HepG2 (cell line): ENCODE data around the gene ZNF853. TPM values are rescaled to one million over a fixed set of nuclear protein-coding genes. Genes with fewer than 3 reads are reported as not detected.
A peak's percentile ranks its signal among the peaks of the same experiment; 100 is the strongest.

Source experiments
- LCORL ChIP-seq, 2 experiments: fragments of 450-650 bp in 1 of 2; sonication (generic) in 1 of 2; formaldehyde crosslinking in 1 of 2; IDR thresholded peaks; 2 replicates each; pipeline versions ENCODE4 v1.5.0 to v1.6.1; 2017 to 2020; ENCODE audit warnings: antibody characterized with exemption in 1 of 2, missing genetic modification reagents in 1 of 2
- NCOA1 ChIP-seq: sonication (generic); formaldehyde crosslinking; IDR thresholded peaks from 2 replicates; pipeline ENCODE4 v1.9.0; 2021; ENCODE audit warnings: missing genetic modification reagents
- PAXIP1 ChIP-seq: sonication (generic); formaldehyde crosslinking; conservative IDR thresholded peaks from 2 replicates; pipeline ENCODE4 v1.4.0; 2020; ENCODE audit warnings: mild to moderate bottlenecking, missing genetic modification reagents, moderate library complexity
- POGK ChIP-seq: sonication (generic); formaldehyde crosslinking; conservative IDR thresholded peaks from 2 replicates; pipeline ENCODE4 v1.8.0; 2022; ENCODE audit warnings: mild to moderate bottlenecking, moderate library complexity, missing genetic modification reagents
- SMAD9 ChIP-seq: sonication (generic); formaldehyde crosslinking; IDR thresholded peaks from 2 replicates; pipeline ENCODE4 v1.5.1; 2020; ENCODE audit warnings: mild to moderate bottlenecking, missing genetic modification reagents
- ZBTB7A ChIP-seq: sonication (generic); formaldehyde crosslinking; IDR thresholded peaks from 2 replicates; pipeline ENCODE4 v1.8.0; 2022; ENCODE audit warnings: mild to moderate bottlenecking, missing genetic modification reagents
- ZEB1 ChIP-seq: IDR thresholded peaks from 2 replicates; pipeline ENCODE4 v1.6.1; 2012; ENCODE audit warnings: mild to moderate bottlenecking, low read depth, inconsistent platforms; ENCODE audit not compliant: insufficient replicate concordance
- ZNF121 ChIP-seq: sonication (generic); formaldehyde crosslinking; IDR thresholded peaks from 2 replicates; pipeline ENCODE4 v1.5.0; 2020; ENCODE audit warnings: mild to moderate bottlenecking, missing genetic modification reagents
- ZNF331 ChIP-seq: sonication (generic); formaldehyde crosslinking; IDR thresholded peaks from 2 replicates; pipeline ENCODE4 v1.4.0; 2020; ENCODE audit warnings: missing genetic modification reagents
- ZNF414 ChIP-seq: sonication (generic); formaldehyde crosslinking; IDR thresholded peaks from 2 replicates; pipeline ENCODE4 v1.5.0; 2020; ENCODE audit warnings: missing genetic modification reagents
- ZNF792 ChIP-seq: IDR thresholded peaks from 2 replicates; pipeline ENCODE4 v1.6.1; 2016
- polyA plus RNA-seq, 8 experiments: library from polyadenylated mRNA; depleted of rRNA in 3 of 8; stranded (reverse) in 7 of 8; unstranded in 1 of 8; fragments of >200 nt; fragmentation: Illumina TruSeq in 4 of 8; extraction: Trizol in 4 of 8; gene quantifications; 2 replicates each; pipeline versions ENCODE4 v1.2.1 to v1.2.3, GENCODE V29; 2011 to 2016; ENCODE audit warnings: low read depth in 4 of 8, missing spikeins in 1 of 8, mixed read lengths in 1 of 8; ENCODE audit not compliant: insufficient read depth in 1 of 8
- total RNA-seq, 5 experiments: library from RNA; depleted of rRNA; stranded (reverse); fragments of >200 nt; fragmentation: Illumina TruSeq; extraction: Trizol; gene quantifications; 2 replicates each; pipeline ENCODE4 v1.2.3, GENCODE V29; 2016; ENCODE audit warnings: low read depth in 1 of 5
- TF ChIP-seq, protein P1 (sequence below): sonication (generic); formaldehyde crosslinking; IDR thresholded peaks from 2 replicates; pipeline ENCODE4 v1.5.0; 2020; ENCODE audit warnings: missing genetic modification reagents, mild to moderate bottlenecking, borderline replicate concordance
- TF ChIP-seq, protein P2 (sequence below): sonication (generic); formaldehyde crosslinking; IDR thresholded peaks from one replicate; pipeline ENCODE4 v1.5.1; 2020; ENCODE audit warnings: mild to moderate bottlenecking, missing genetic modification reagents; ENCODE audit errors: not compliant biosample characterization

Gene ZNF853
- total and polyA plus RNA-seq, 2 of the 13 experiments (the other 11 are each of a cell fraction or from before 2014, with no cell fraction given) = 2.1 to 6.2 TPM

- peak; percentile 79 for TF ChIP-seq PAXIP1 (CRISPR knock-in tag)
- TF ChIP-seq ZNF121 (CRISPR knock-in tag) = peak; percentile 85
- no peak for TF ChIP-seq ZEB1
- TF ChIP-seq POGK (CRISPR knock-in tag) = no peak
- no peak for TF ChIP-seq LCORL (IDR thresholded peaks at IDR 0.05)
- peak; percentile 82 for TF ChIP-seq LCORL (CRISPR knock-in tag; IDR thresholded peaks at IDR 0.05)
- TF ChIP-seq ZNF331 (CRISPR knock-in tag) = 0 out of 2 replicates have a peak, but pooled peaks have one; percentile 14
- TF ChIP-seq, protein P1, sequence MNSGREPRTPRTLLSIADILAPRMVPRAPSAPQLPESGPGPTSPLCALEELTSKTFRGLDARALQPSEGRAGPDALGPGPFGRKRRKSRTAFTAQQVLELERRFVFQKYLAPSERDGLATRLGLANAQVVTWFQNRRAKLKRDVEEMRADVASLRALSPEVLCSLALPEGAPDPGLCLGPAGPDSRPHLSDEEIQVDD (CRISPR knock-in tag) = no peak
- 0 out of 2 replicates have a peak, but pooled peaks have one; percentile 33 for TF ChIP-seq ZNF414 (CRISPR knock-in tag)
- TF ChIP-seq, protein P2, sequence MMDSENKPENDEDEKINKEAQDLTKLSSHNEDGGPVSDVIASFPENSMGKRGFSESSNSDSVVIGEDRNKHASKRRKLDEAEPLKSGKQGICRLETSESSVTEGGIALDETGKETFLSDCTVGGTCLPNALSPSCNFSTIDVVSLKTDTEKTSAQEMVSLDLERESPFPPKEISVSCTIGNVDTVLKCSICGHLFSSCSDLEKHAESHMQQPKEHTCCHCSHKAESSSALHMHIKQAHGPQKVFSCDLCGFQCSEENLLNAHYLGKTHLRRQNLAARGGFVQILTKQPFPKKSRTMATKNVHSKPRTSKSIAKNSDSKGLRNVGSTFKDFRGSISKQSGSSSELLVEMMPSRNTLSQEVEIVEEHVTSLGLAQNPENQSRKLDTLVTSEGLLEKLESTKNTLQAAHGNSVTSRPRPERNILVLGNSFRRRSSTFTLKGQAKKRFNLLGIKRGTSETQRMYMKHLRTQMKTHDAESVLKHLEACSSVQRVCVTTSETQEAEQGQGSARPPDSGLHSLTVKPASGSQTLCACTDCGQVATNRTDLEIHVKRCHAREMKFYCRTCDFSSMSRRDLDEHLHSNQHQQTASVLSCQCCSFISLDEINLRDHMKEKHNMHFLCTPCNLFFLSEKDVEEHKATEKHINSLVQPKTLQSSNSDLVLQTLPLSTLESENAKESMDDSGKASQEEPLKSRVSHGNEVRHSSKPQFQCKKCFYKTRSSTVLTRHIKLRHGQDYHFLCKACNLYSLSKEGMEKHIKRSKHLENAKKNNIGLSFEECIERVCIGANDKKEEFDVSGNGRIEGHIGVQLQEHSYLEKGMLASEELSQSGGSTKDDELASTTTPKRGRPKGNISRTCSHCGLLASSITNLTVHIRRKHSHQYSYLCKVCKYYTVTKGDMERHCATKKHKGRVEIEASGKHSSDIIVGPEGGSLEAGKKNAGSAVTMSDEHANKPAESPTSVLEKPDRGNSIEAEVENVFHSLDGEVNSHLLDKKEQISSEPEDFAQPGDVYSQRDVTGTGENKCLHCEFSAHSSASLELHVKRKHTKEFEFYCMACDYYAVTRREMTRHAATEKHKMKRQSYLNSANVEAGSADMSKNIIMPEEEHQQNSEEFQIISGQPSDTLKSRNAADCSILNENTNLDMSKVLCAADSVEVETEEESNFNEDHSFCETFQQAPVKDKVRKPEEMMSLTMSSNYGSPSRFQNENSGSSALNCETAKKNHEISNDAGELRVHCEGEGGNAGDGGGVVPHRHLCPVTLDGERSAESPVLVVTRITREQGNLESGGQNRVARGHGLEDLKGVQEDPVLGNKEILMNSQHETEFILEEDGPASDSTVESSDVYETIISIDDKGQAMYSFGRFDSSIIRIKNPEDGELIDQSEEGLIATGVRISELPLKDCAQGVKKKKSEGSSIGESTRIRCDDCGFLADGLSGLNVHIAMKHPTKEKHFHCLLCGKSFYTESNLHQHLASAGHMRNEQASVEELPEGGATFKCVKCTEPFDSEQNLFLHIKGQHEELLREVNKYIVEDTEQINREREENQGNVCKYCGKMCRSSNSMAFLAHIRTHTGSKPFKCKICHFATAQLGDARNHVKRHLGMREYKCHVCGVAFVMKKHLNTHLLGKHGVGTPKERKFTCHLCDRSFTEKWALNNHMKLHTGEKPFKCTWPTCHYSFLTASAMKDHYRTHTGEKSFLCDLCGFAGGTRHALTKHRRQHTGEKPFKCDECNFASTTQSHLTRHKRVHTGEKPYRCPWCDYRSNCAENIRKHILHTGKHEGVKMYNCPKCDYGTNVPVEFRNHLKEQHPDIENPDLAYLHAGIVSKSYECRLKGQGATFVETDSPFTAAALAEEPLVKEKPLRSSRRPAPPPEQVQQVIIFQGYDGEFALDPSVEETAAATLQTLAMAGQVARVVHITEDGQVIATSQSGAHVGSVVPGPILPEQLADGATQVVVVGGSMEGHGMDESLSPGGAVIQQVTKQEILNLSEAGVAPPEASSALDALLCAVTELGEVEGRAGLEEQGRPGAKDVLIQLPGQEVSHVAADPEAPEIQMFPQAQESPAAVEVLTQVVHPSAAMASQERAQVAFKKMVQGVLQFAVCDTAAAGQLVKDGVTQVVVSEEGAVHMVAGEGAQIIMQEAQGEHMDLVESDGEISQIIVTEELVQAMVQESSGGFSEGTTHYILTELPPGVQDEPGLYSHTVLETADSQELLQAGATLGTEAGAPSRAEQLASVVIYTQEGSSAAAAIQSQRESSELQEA (CRISPR knock-in tag) = no peak
- no peak for TF ChIP-seq SMAD9
- no peak for TF ChIP-seq ZBTB7A
- TF ChIP-seq ZNF792 = 0 out of 2 replicates have a peak, but pooled peaks have one; percentile 39
- TF ChIP-seq NCOA1 (CRISPR knock-in tag) = 0 out of 2 replicates have a peak, but pooled peaks have one; percentile 44
Observed at GRCh38 chr7:6575281-6576023, 40.0 kb upstream of the ZNF853 start (continued).
